CD14-positive monocyte (primary cell): Measurements from ENCODE around the gene BCAP31. TPM values are rescaled to one million over a fixed set of nuclear protein-coding genes. Genes with fewer than 3 reads are reported as not detected.

Experiments
- DNase-seq, 3 donors: peaks; one replicate each; pipeline ENCODE4 v3.0.0-alpha.2; 2011 to 2022
- H2AFZ ChIP-seq: 2 replicates; pipeline ENCODE4 v1.6.0; 2012; ENCODE audit warnings: mild to moderate bottlenecking, low read depth, low read length, inconsistent platforms; ENCODE audit not compliant: insufficient read depth, poor library complexity, severe bottlenecking
- H3K27ac ChIP-seq, 2 donors: 1 replicate in 1 of 2; 2 replicates in 1 of 2; pipeline ENCODE4 v1.5.1; 2012 to 2013; ENCODE audit warnings: low read length in 2 of 2, control low read depth in 1 of 2, inconsistent platforms in 1 of 2, low read depth in 1 of 2, mild to moderate bottlenecking in 1 of 2
- H3K27me3 ChIP-seq, 2 donors: one replicate each; pipeline versions ENCODE4 v1.6.0 to v1.6.1; 2011 to 2013; ENCODE audit warnings: low read length in 2 of 2; ENCODE audit not compliant: control insufficient read depth in 2 of 2, insufficient read depth in 2 of 2
- H3K36me3 ChIP-seq, 2 donors: replicated peaks in 1 of 2; 1 replicate in 1 of 2; 2 replicates in 1 of 2; pipeline versions ENCODE4 v1.5.1 to v1.6.1; 2012 to 2013; ENCODE audit warnings: low read length in 2 of 2, control low read depth in 1 of 2, inconsistent platforms in 1 of 2, mild to moderate bottlenecking in 1 of 2; ENCODE audit not compliant: insufficient read depth in 2 of 2, control insufficient read depth in 1 of 2
- H3K4me1 ChIP-seq, 2 donors: 1 replicate in 1 of 2; 2 replicates in 1 of 2; pipeline versions ENCODE4 v1.5.1 to v1.6.1; 2012 to 2013; ENCODE audit warnings: low read length in 2 of 2, control low read depth in 1 of 2, inconsistent platforms in 1 of 2, mild to moderate bottlenecking in 1 of 2, moderate library complexity in 1 of 2; ENCODE audit not compliant: insufficient read depth in 2 of 2, control insufficient read depth in 1 of 2
- H3K4me2 ChIP-seq: replicated peaks from 2 replicates; pipeline ENCODE3; 2012; ENCODE audit warnings: low read length, moderate library complexity, mild to moderate bottlenecking; ENCODE audit not compliant: poor library complexity, severe bottlenecking; ENCODE audit errors: extremely low read depth
- H3K4me3 ChIP-seq, 3 experiments: fragments of 200-600 bp in 1 of 3; sonication (generic) in 1 of 3; replicated peaks in 1 of 3; 1 replicate in 2 of 3; 2 replicates in 1 of 3; pipeline ENCODE4 v1.5.1; 2011 to 2013; ENCODE audit warnings: low read length in 3 of 3, mild to moderate bottlenecking in 3 of 3, control low read depth in 2 of 3, low read depth in 2 of 3, inconsistent platforms in 1 of 3, moderate library complexity in 1 of 3
- H3K79me2 ChIP-seq: 2 replicates; pipeline ENCODE4 v1.6.0; 2012; ENCODE audit warnings: mild to moderate bottlenecking, control low read depth, inconsistent platforms, low read length, moderate library complexity; ENCODE audit not compliant: insufficient read depth
- H3K9ac ChIP-seq: 2 replicates; pipeline ENCODE4 v1.6.0; 2017; ENCODE audit warnings: low read length, mild to moderate bottlenecking; ENCODE audit not compliant: insufficient read depth, poor library complexity, severe bottlenecking
- H3K9me3 ChIP-seq, 2 donors: replicated peaks in 1 of 2; 1 replicate in 1 of 2; 2 replicates in 1 of 2; pipeline versions ENCODE4 v1.5.1 to v1.6.1; 2012 to 2013; ENCODE audit warnings: low read length in 2 of 2, control low read depth in 1 of 2; ENCODE audit not compliant: control insufficient read depth in 1 of 2, insufficient read depth in 1 of 2
- H4K20me1 ChIP-seq: 2 replicates; pipeline ENCODE4 v1.6.0; 2012; ENCODE audit warnings: mild to moderate bottlenecking, low read length, control low read depth, moderate library complexity; ENCODE audit not compliant: insufficient read depth
- H3K27ac Mint-ChIP-seq, 7 donors: one replicate each; pipeline ENCODE4 v1.8.0; 2020; ENCODE audit warnings: mild to moderate bottlenecking in 7 of 7, mixed read lengths in 7 of 7, moderate library complexity in 6 of 7, inconsistent platforms in 2 of 7
- H3K27me3 Mint-ChIP-seq, 3 donors: one replicate each; pipeline ENCODE4 v1.8.0; 2021 to 2022; ENCODE audit warnings: low read depth in 3 of 3, mild to moderate bottlenecking in 3 of 3, mixed read lengths in 3 of 3, moderate library complexity in 3 of 3, inconsistent platforms in 1 of 3
- H3K36me3 Mint-ChIP-seq, 2 donors: one replicate each; pipeline ENCODE4 v1.8.0; 2020; ENCODE audit warnings: mixed read lengths in 2 of 2, inconsistent platforms in 1 of 2, mild to moderate bottlenecking in 1 of 2
- H3K4me1 Mint-ChIP-seq: one replicate; pipeline ENCODE4 v1.8.0; 2020; ENCODE audit warnings: mild to moderate bottlenecking, mixed read lengths
- H3K4me3 Mint-ChIP-seq, 2 donors: one replicate each; pipeline ENCODE4 v1.8.0; 2020; ENCODE audit warnings: mild to moderate bottlenecking in 2 of 2, mixed read lengths in 2 of 2, moderate library complexity in 1 of 2
- H3K9me3 Mint-ChIP-seq, 7 donors: one replicate each; pipeline ENCODE4 v1.8.0; 2020 to 2022; ENCODE audit warnings: mixed read lengths in 7 of 7, mild to moderate bottlenecking in 6 of 7, moderate library complexity in 6 of 7, inconsistent platforms in 2 of 7
- WGBS: methylation state at CpG from one replicate; pipeline ENCODE4 v1.1.5; 2013; ENCODE audit warnings: missing lambda C conversion rate; ENCODE audit not compliant: insufficient coverage; 5-methylcytosine and 5-hydroxymethylcytosine counted together
- intact Hi-C, 2 donors: fragments of 100-400 bp; cut with micrococcal nuclease; formaldehyde crosslinking; loops; one replicate each; pipeline versions ENCODE4 v1.15.0 to v1.15.1; 2023
- polyA plus RNA-seq, 3 donors: library from polyadenylated mRNA; depleted of rRNA in 1 of 3; unstranded in 2 of 3; stranded (reverse) in 1 of 3; fragments of 300-500 nt in 2 of 3; fragments of >200 nt in 1 of 3; fragmentation: Illumina TruSeq in 2 of 3; gene quantifications; 1 replicate in 2 of 3; 2 replicates in 1 of 3; pipeline ENCODE4 v1.2.3, GENCODE V29; 2012 to 2021
- TF ChIP-seq, protein P1 (sequence below): fragments of 200-600 bp; IDR thresholded peaks from one replicate; pipeline ENCODE4 v1.8.0; 2022; ENCODE audit warnings: antibody characterized with exemption, mild to moderate bottlenecking

BCAP31 gene
- polyA plus RNA-seq, 3 donors: 139 to 294 (median 288) TPM

GRCh38 chrX:153728951-153729631 lies 4.9 kb upstream of the BCAP31 start:
- peaks cover 28% of the 10 kb centered on the region for H4K20me1 ChIP-seq
- H3K27me3 ChIP-seq: no peaks in the 10 kb centered on the region
- peaks cover 80 to 86% of the 10 kb centered on the region in 2 donors for H3K4me1 ChIP-seq
- peaks cover 22 to 29% of the 10 kb centered on the region in 2 donors for H3K36me3 Mint-ChIP-seq
- H3K9me3 ChIP-seq: peaks cover 0 to 7% of the 10 kb centered on the region in 2 donors
- H3K4me2 ChIP-seq: no peak overlapping the region
- DNase-seq: no peak
- TF ChIP-seq, protein P1, sequence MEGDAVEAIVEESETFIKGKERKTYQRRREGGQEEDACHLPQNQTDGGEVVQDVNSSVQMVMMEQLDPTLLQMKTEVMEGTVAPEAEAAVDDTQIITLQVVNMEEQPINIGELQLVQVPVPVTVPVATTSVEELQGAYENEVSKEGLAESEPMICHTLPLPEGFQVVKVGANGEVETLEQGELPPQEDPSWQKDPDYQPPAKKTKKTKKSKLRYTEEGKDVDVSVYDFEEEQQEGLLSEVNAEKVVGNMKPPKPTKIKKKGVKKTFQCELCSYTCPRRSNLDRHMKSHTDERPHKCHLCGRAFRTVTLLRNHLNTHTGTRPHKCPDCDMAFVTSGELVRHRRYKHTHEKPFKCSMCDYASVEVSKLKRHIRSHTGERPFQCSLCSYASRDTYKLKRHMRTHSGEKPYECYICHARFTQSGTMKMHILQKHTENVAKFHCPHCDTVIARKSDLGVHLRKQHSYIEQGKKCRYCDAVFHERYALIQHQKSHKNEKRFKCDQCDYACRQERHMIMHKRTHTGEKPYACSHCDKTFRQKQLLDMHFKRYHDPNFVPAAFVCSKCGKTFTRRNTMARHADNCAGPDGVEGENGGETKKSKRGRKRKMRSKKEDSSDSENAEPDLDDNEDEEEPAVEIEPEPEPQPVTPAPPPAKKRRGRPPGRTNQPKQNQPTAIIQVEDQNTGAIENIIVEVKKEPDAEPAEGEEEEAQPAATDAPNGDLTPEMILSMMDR: no peak
- intact Hi-C loops: no loop called here
- no peak overlapping the region for H3K4me3 Mint-ChIP-seq
- H3K27ac Mint-ChIP-seq: peak overlapping the region in 3 of 7 donors; percentile 25 to 83 (median 73)
- H3K79me2 ChIP-seq: peaks cover 53% of the 10 kb centered on the region
- 97% methylated on average over 10 of the region's 23 CpGs for WGBS
- no peak overlapping the region for H3K4me3 ChIP-seq
- no peak overlapping the region for H2AFZ ChIP-seq
- H3K4me1 Mint-ChIP-seq: peaks cover 47% of the 10 kb centered on the region
- no peak overlapping the region for H3K9ac ChIP-seq
- H3K27ac ChIP-seq: peak overlapping the region in 1 of 2 donors; percentile 100
- peaks cover 0 to 31% (median 18%) of the 10 kb centered on the region in 7 donors for H3K9me3 Mint-ChIP-seq
- H3K36me3 ChIP-seq: peaks cover 11 to 12% of the 10 kb centered on the region in 2 donors
- H3K27me3 Mint-ChIP-seq: peaks cover 0 to 3% (median 0%) of the 10 kb centered on the region in 3 donors

DNA sequence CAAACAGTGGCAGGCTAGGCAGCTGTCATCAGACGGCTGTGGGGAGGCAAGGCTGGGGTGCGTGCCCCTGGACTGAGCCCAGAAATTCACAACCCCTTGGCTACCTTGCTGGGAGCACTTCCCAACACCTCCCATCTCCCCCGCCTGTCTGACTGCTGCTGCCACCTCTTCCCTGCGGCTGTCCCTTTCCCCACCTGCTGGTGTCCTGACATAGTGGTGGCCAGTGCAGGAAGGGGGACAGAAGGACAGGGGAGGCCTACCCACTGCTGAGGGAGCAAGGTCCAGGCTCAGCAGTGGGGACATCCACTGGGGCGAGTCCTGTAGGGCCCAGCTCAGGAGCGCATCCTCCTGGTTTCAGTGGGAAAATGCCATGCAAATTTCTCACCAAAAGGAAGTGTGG lies 3.9 kb upstream of the BCAP31 start:
- no CpG with 5 or more reads among the region's 6 CpGs for WGBS
- peaks cover 7% of the 10 kb centered on the region in 2 donors for H3K36me3 ChIP-seq
- H3K4me2 ChIP-seq: peak overlapping the region; percentile 86
- TF ChIP-seq, protein P1: no peak
- no peak overlapping the region for H3K9ac ChIP-seq
- peak overlapping the region; percentile 93 to 100 for H3K27ac ChIP-seq
- Mint-ChIP-seq H3K27ac (peak overlapping the region; percentile 78 to 93 (median 90)), H3K27me3 (peaks cover 0 to 3% (median 0%) of the 10 kb centered on the region in 3 donors), H3K4me3 (peak overlapping the region; percentile 16 to 60), H3K4me1 (peaks cover 50% of the 10 kb centered on the region), H3K9me3 (peaks cover 0 to 35% (median 18%) of the 10 kb centered on the region in 7 donors), H3K36me3 (peaks cover 19 to 24% of the 10 kb centered on the region in 2 donors)
- H3K4me3 ChIP-seq: peak overlapping the region in 1 of 3 experiments; percentile 80
- H3K79me2 ChIP-seq: peaks cover 57% of the 10 kb centered on the region
- intact Hi-C loops: no loop called here
- peaks cover 78 to 89% of the 10 kb centered on the region in 2 donors for H3K4me1 ChIP-seq
- H3K27me3 ChIP-seq: no peaks in the 10 kb centered on the region
- no peak for DNase-seq
- peaks cover 24% of the 10 kb centered on the region for H4K20me1 ChIP-seq
- peaks cover 0 to 11% of the 10 kb centered on the region in 2 donors for H3K9me3 ChIP-seq
- no peak overlapping the region for H2AFZ ChIP-seq
